Pancreas (tissue), 10 donors: ENCODE measurements around the gene NRAP. TPM values are rescaled to one million over a fixed set of nuclear protein-coding genes. Genes with fewer than 3 reads are reported as not detected.

ENCODE experiments used
- ATAC-seq, 4 donors: fragments of 200-7000 bp; cut with Tn5 transposase; one replicate each; pipeline versions ENCODE4 v1.8.0 to v1.9.1; 2020; ENCODE audit warnings: mild to moderate bottlenecking in 4 of 4, moderate library complexity in 4 of 4
- DNase-seq, 6 donors: peaks; one replicate each; pipeline ENCODE4 v3.0.0-alpha.2; 2020
- FAIRE-seq: peaks from 2 replicates; lab custom pipeline; 2012; peaks lifted over from hg19 to GRCh38; lab: Jason Lieb, UNC
- H3K27ac ChIP-seq, 4 donors: fragments of 200-600 bp; sonication (generic); 1 replicate in 3 of 4; 2 replicates in 1 of 4; pipeline versions ENCODE4 v1.5.0 to v1.8.0; 2020
- H3K27me3 ChIP-seq, 4 donors: fragments of 200-600 bp; one replicate each; pipeline ENCODE4 v1.8.0; 2021
- H3K36me3 ChIP-seq, 3 donors: fragments of 200-600 bp; sonication (generic) in 1 of 3; one replicate each; pipeline versions ENCODE4 v1.5.0 to v1.8.0; 2020 to 2021
- H3K4me1 ChIP-seq, 3 donors: fragments of 200-600 bp; one replicate each; pipeline ENCODE4 v1.8.0; 2021
- H3K4me3 ChIP-seq, 4 donors: fragments of 200-600 bp; sonication (generic) in 2 of 4; one replicate each; pipeline versions ENCODE4 v1.5.0 to v1.8.0; 2020 to 2021
- H3K9me3 ChIP-seq, 4 donors: fragments of 200-600 bp; one replicate each; pipeline ENCODE4 v1.8.0; 2021
- WGBS, 2 donors: extraction: QIAGEN DNeasy Blood & Tissue Kit; methylation state at CpG; one replicate each; pipeline ENCODE4 v1.1.7; 2013; 5-methylcytosine and 5-hydroxymethylcytosine counted together
- intact Hi-C, 3 donors: fragments of 100-400 bp; cut with DNase I; formaldehyde crosslinking; loops; one replicate each; pipeline versions ENCODE4 v1.11.1 to v1.14.2; 2022
- polyA plus RNA-seq, 2 donors: library from polyadenylated mRNA; stranded (reverse); fragments of 200-250 nt; gene quantifications; one replicate each; pipeline ENCODE4 v1.2.3, GENCODE V29; 2013
- total RNA-seq, 6 donors: library from RNA; stranded (reverse); fragmentation: NEBNext Ultra II Directional in 4 of 6; extraction: Animal tissue kit (Norgen Biotek cat#: 25700) in 4 of 6; gene quantifications; one replicate each; pipeline versions ENCODE4 v1.2.1 to v1.2.4, GENCODE V29; 2021 to 2023
- TF ChIP-seq, protein P1 (sequence below), 4 donors: fragments of 200-600 bp; sonication (generic) in 3 of 4; IDR thresholded peaks; one replicate each; pipeline versions ENCODE4 v1.5.0 to v1.8.0; 2021; ENCODE audit warnings: antibody characterized with exemption in 4 of 4
- donor health status: healthy with polysubstance abuse.
- donor health status: DM: no; HTN: no; CAD: no; lungs with moderate emphysema.
- donor health status: DM: no; HTN: no; CAD: no.
- donor health status: control.
- donor health status: control.
- donor health status: Bipolar disorder and iron deficiency.
- donor health status: DM: yes; HTN: yes; CAD: no.
- donor health status: DM: no; HTN: no; CAD: no.
- donor health status: DM: no; HTN: no; CAD: no.
- donor health status: DM: yes; HTN: yes; CAD: no.

NRAP gene
- total and polyA plus RNA-seq, 8 donors: 0.03 to 0.67 (median 0.04) TPM; not detected in 1

DNA sequence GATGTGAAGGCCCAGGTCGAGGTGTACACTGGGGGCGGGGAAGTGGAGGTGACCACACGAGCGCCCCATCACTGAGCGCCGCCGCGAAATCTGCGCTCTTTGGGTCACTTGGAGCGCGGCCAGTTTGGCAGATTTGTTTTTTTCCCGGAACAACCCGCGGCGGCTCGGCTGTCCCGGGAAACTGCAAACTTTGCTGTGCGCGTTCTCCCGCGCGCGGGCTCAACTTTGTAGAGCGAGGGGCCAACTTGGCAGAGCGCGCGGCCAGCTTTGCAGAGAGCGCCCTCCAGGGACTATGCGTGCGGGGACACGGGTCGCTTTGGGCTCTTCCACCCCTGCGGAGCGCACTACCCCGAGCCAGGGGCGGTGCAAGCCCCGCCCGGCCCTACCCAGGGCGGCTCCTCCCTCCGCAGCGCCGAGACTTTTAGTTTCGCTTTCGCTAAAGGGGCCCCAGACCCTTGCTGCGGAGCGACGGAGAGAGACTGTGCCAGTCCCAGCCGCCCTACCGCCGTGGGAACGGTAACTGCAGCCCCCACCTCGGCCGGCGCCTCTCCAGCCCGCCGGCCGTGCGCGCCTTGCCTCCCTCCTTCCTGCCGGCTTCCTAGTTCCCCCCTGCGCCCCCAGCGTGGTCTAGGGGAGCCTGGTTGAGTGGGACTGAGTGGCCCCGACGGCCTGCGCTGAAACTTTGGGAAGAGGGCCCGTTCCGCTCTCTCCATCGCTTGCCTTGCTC lies 15.8 kb upstream of the NRAP start, which contains the start of gene CASP7:
Gene CASP7 (plus strand): TSS at position 450 of the 727 bp plus-strand sequence. CDS start 17,582 bp downstream, outside the sequence.
- ATAC-seq (peak; percentile 88 to 95 (median 90)), DNase-seq (peak; percentile 76 to 91 (median 85)), FAIRE-seq (no peak)
- peak within 1 kb of the TSS; percentile 70 to 97 (median 94) for H3K4me3 ChIP-seq
- peak within 1 kb of the TSS; percentile 92 to 98 (median 94) for H3K27ac ChIP-seq
- H3K36me3 ChIP-seq: no peaks in the 10 kb centered on the region
- H3K4me1 ChIP-seq: peaks cover 7 to 10% (median 9%) of the 10 kb centered on the region in 3 donors
- TF ChIP-seq, protein P1, sequence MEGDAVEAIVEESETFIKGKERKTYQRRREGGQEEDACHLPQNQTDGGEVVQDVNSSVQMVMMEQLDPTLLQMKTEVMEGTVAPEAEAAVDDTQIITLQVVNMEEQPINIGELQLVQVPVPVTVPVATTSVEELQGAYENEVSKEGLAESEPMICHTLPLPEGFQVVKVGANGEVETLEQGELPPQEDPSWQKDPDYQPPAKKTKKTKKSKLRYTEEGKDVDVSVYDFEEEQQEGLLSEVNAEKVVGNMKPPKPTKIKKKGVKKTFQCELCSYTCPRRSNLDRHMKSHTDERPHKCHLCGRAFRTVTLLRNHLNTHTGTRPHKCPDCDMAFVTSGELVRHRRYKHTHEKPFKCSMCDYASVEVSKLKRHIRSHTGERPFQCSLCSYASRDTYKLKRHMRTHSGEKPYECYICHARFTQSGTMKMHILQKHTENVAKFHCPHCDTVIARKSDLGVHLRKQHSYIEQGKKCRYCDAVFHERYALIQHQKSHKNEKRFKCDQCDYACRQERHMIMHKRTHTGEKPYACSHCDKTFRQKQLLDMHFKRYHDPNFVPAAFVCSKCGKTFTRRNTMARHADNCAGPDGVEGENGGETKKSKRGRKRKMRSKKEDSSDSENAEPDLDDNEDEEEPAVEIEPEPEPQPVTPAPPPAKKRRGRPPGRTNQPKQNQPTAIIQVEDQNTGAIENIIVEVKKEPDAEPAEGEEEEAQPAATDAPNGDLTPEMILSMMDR (IDR thresholded peaks at IDR 0.05): no peak
- intact Hi-C loops: no loop called here
- no peaks in the 10 kb centered on the region for H3K27me3 ChIP-seq
- 1% methylated on average over 60 to 68 of the region's 68 CpGs for WGBS, 2 donors
- H3K9me3 ChIP-seq: no peaks in the 10 kb centered on the region

GRCh38 chr10:113666682-113667252 lies 2.9 kb upstream of the NRAP start:
- 53 to 74% methylated on average over 5 of the region's 5 CpGs for WGBS, 2 donors
- H3K4me1 ChIP-seq: no peaks in the 10 kb centered on the region
- no peaks in the 10 kb centered on the region for H3K9me3 ChIP-seq
- no peaks in the 10 kb centered on the region for H3K36me3 ChIP-seq
- DNase-seq (no peak), FAIRE-seq (no peak), ATAC-seq (no peak)
- no peak overlapping the region for H3K4me3 ChIP-seq
- H3K27ac ChIP-seq: no peak overlapping the region
- TF ChIP-seq, protein P1 (IDR thresholded peaks at IDR 0.05): no peak
- intact Hi-C loops: no loop called here
- H3K27me3 ChIP-seq: no peaks in the 10 kb centered on the region

GRCh38 chr10:113665806-113666354 lies 2.0 kb upstream of the NRAP start:
- Histone ChIP-seq H3K36me3 (no peaks in the 10 kb centered on the region), H3K4me3 (no peak overlapping the region), H3K27me3 (no peaks in the 10 kb centered on the region), H3K4me1 (no peaks in the 10 kb centered on the region), H3K27ac (no peak overlapping the region), H3K9me3 (no peaks in the 10 kb centered on the region)
- 66 to 75% methylated on average over 6 of the region's 6 CpGs for WGBS, 2 donors
- FAIRE-seq (no peak), ATAC-seq (peak in 2 of 4 donors; percentile 53 to 57), DNase-seq (no peak)
- intact Hi-C loops: no loop called here
- TF ChIP-seq, protein P1 (IDR thresholded peaks at IDR 0.05): no peak

GRCh38 chr10:113665352-113665751 lies 1.5 kb upstream of the NRAP start:
- no peaks in the 10 kb centered on the region for H3K27me3 ChIP-seq
- DNase-seq: no peak
- no peak for FAIRE-seq
- H3K4me1 ChIP-seq: no peaks in the 10 kb centered on the region
- H3K36me3 ChIP-seq: no peaks in the 10 kb centered on the region
- H3K4me3 ChIP-seq: no peak overlapping the region
- 73 to 89% methylated on average over 4 of the region's 4 CpGs for WGBS, 2 donors
- TF ChIP-seq, protein P1 (IDR thresholded peaks at IDR 0.05): no peak
- H3K9me3 ChIP-seq: no peaks in the 10 kb centered on the region
- no peak overlapping the region for H3K27ac ChIP-seq
- intact Hi-C loops: no loop called here
- ATAC-seq: no peak
